HG03064 (cell line): ENCODE measurements around the gene CTDNEP1.

Experiments used
- ATAC-seq: cut with Tn5 transposase; IDR thresholded peaks from one replicate; pipeline ENCODE4 v1.9.1; 2021; ENCODE audit warnings: low read depth; ENCODE audit not compliant: unreplicated experiment

The CTDNEP1 gene

DNA sequence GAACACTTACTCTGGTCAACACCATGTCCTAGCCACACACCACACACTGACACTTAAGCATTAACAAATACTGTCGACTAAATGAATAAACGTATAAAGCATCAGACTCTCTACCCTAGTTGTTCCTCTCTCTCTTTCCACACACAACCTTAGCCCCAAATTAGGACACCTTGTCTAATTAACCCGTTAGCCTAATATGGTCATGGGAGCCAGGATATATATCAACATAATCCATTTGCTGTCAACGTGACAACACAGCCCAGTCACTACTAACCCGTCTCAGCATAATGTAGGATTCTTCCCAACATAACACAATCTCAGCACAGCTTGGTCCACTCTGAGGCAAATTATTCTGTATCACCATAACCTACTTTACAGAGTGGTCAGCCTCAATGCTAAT is 19.4 kb downstream of the CTDNEP1 start:
- ATAC-seq = no peak

DNA sequence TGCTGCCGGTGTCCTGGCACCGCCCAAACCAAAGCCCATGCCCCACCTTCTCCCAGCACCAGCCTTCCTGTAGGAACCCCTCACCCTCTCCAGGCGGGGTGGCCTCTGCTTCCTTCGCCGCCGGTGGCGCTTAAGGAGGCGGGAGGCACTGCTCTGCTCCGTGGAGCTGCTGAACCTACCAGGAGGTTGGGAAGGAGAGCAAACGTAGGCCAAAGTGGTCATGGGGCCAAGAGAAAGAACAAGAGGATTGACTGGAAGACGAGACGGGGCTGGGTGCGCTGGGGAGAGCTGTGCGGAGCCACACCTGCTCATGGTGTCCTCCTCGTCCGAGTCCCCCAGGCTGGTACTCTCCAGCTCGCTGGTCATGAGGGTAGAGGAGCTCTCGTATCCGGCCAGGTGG is 22.0 kb downstream of the CTDNEP1 start:
- ATAC-seq = no peak

DNA sequence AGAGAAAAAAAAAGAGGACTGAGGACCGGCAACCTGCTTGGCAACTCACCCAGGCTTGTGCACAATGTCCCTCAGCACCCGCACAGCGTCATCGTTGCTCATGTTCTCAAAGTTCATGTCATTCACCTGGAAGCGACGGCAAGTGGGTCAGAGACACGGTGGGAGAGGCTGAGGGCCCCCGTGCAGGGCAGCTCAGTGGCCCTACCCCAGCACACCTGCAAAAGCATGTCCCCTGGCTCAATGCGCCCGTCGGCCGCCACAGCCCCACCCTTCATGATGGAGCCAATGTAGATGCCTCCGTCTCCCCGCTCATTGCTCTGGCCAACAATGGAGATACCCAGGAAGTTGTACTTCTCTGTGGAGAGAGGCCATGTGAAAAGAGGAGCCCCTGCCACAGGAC is 22.6 kb downstream of the CTDNEP1 start:
- no peak for ATAC-seq

DNA sequence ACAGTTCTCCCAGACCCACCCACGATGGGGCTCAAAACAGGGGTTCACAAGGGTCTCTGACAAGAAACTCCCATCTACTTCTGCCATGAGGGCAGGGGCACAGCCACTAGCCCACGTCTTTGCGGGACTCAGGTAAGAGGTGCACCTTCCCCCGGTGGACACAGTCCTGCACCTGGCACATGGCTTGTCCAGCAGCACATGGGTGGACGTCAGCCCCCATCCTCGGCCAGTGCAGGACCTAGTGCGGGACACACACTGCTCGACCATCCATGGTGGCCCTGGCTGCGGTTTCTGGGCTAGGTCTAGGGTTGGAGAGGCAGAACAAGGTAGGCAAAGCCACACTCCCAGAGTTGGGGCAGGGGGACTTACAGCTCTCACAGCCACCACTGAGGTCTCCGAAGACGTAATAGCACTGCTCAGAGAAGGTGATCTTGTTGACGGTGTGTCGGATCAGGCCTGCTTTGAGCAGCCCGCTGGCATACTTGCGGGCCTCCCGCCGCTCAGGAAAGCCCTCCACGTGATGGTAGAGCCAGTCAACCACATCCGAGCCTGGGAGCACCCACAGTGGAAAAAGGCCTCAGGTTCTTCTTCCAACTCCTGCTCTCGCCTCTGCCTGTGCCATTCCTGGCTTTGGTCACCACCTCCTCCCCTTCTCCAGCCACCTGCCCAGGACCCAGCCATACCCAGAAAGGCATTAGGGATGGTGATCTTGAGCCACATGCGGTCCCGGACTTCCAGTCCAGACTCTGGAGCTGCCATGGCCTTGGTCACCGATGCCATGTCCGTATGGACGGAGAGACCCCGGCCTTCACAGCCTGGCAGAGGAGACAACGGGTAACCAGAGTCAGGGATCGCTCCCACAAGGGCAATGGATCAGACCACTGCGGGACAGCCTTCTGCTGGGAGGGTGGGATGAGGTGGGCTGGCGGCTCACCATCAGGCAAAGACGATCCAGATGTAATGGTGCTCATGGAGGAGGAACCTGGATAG is 24.5 kb downstream of the CTDNEP1 start:
- no peak for ATAC-seq

DNA sequence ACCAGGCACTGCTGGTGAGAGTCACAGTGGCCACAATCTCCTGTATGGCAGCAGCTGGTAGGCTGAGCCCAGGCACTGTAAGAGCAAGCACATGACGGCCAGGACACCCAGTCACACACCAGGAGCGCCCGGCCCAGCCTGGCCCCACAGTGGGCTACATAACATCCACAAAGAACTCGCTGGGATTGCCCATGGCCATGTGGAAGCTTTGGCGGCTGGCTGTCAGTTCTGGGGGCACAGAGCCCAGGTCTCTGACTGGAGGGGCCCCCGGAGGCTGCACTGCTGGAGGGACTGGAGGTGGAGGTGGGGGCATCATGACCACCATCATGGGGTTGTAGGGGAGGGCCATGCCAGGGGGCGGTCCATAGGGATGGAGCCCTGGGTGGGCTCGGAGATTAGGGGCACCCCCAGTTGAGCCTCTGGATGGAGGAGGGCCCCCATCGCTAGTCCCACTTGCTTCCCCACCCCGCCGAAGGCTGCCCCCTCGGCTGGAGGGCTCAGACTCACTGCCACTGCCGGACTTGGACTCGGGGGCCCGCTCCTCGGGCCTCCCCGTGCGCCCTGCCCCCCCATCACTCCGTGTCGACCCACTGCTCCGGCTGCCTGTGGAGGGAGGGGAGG is 25.7 kb downstream of the CTDNEP1 start:
- ATAC-seq = no peak

DNA sequence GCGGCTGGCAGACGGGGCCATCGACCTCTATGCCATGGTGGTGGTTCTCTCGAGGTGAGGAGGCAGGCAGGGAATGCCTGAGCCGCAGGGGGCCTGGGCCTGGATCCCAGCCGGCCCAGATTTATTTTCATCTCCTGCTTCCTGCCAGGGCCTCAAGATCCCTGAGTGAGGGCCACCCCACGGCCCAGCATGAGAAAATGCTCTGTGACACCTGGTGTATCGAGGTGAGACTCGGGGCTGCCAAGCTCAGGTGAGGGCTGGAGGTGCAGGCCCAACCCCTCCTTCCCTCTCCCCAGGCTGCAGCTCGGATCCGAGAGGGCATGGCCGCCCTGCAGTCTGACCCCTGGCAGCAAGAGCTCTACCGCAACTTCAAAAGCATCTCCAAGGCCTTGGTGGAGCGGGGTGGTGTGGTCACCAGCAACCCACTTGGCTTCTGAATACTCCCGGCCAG is 26.8 kb downstream of the CTDNEP1 start:
- no peak for ATAC-seq

DNA sequence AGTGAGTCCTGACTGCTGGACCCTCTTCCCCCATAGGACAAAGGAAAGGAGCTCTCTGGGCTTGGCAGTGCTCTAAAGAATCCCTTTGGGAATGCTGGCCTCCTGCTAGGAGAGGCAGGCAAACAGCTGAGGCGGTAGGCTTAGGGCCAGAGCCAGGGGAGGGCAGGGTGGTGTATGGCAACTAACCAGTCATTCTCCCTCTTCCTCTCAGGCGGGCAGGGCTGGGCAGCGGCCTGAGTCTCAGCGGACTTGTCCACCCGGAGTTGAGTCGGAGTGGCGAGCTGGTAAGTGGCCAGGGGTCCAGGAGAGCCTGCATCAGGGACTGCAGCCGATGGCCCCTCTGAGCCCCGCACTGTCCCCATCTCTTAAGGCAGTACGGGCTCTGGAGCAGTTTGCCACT is 27.4 kb downstream of the CTDNEP1 start:
- ATAC-seq = no peak

DNA sequence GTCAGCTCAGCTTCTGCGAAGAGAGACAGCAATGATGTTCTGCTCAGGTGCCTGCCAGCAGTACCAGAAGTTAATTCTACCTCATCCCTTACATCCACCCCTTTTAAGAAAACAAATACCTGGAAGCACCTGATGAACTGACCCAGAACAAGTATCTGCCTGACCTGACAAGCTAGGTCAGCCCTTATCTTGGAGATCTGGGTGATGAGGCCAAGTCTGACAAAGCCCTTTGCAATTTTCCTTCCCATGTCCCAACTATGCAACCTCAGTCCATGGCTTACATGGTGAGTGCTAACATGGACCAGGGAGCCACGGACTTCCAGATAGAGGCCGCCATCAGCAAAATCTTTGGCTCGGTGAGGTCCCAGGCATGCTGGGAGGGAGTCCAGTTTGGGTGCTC is 28.2 kb downstream of the CTDNEP1 start:
- no peak for ATAC-seq

DNA sequence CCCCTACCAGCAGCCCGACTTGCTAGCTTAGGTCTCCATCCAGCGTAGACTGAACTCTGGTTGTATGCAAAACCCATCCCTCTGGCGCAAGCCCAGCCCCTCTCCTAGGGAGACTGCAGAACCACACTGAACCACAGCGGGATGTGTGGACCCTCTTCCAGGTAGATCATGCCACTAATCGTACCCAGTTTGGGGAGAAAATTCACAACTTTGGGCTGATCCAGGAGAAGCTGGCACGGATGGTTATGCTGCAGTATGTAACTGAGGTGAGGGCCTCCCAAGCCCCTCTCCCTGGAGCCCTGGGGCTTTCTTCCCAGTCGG is 28.6 kb downstream of the CTDNEP1 start:
- no peak for ATAC-seq

DNA sequence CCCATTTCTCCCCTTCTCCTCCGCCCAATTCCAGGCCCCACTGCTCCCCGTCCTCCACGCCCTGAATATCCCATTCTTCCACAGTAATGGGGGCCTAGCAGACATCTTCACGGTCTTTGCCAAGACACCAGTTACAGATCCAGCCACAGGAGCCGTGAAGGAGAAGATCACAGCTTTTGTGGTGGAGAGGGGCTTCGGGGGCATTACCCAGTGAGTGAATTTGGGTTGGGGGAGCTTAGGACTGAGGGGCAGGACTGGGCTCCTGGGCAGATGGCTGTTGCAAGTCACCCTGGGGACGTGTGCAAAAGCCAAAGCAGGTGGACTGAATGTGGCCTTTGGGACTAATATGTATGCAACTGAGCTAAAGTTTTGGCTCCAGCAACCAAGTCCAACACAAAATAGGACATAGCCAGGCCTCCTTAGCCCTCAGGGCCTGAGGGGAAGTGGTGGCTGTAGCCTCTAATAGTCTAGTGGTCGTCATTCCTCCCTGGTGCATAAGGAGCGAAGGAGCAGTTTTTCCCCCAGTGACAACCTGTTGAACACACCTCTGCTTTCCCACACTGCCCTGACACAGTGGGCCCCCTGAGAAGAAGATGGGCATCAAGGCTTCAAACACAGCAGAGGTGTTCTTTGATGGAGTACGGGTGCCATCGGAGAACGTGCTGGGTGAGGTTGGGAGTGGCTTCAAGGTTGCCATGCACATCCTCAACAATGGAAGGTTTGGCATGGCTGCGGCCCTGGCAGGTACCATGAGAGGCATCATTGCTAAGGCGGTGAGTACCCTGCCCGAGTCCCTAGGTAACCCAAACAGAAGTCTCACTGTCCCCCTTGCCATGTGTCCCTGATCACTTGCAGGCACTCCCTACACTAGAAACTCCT is 29.2 kb downstream of the CTDNEP1 start:
- ATAC-seq = no peak

DNA sequence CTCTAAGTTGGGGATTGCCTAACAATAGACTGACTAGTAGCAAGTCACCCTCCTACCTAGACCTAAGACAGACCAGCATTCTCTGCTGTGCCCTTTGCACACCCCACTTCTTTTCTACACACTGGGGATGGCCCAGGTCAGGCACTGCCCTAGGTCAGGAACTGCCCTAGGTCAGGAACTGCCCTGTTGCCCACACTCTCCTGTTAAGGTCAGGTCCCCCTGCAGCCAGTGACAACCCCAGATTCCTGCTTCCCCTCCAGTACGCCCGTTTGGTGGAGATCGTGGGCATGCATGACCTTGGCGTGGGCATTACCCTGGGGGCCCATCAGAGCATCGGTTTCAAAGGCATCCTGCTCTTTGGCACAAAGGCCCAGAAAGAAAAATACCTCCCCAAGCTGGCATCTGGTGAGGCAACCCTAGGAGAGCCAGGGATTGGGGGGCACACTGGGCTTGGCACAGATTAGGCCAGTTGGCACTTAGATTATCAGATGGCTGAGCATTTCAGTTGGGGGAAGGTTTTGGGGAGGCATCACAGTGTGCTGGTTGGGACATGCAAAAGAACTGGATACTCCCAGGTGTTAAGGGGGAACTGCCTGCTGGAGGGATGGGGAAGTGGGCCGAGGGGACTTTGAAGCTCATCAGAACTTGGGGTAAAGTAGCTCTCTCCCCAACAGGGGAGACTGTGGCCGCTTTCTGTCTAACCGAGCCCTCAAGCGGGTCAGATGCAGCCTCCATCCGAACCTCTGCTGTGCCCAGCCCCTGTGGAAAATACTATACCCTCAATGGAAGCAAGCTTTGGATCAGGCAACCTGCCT is 30.0 kb downstream of the CTDNEP1 start:
- no peak for ATAC-seq

DNA sequence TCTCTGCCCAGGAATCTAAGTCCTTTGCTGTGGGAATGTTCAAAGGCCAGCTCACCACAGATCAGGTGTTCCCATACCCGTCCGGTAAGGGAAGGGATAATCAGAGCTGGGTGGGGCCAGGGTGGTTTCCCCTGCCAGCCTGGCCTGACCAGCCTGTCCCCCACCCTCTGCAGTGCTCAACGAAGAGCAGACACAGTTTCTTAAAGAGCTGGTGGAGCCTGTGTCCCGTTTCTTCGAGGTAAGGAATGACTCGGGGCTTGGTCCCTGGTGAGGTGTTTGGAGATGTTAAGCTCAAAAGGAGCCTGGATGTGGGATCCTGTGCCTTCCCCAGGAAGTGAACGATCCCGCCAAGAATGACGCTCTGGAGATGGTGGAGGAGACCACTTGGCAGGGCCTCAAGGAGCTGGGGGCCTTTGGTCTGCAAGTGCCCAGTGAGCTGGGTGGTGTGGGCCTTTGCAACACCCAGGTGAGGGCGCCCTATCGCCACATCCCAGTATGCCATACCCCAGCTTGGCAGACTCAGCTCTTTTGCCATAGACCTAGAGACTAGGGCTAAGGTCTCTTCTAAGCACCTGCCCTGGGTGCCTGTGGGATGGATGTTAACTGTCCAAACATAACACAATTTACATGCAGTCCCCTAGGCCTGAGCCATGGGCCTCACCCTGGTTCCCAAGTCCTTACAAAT is 30.8 kb downstream of the CTDNEP1 start:
- no peak for ATAC-seq

DNA sequence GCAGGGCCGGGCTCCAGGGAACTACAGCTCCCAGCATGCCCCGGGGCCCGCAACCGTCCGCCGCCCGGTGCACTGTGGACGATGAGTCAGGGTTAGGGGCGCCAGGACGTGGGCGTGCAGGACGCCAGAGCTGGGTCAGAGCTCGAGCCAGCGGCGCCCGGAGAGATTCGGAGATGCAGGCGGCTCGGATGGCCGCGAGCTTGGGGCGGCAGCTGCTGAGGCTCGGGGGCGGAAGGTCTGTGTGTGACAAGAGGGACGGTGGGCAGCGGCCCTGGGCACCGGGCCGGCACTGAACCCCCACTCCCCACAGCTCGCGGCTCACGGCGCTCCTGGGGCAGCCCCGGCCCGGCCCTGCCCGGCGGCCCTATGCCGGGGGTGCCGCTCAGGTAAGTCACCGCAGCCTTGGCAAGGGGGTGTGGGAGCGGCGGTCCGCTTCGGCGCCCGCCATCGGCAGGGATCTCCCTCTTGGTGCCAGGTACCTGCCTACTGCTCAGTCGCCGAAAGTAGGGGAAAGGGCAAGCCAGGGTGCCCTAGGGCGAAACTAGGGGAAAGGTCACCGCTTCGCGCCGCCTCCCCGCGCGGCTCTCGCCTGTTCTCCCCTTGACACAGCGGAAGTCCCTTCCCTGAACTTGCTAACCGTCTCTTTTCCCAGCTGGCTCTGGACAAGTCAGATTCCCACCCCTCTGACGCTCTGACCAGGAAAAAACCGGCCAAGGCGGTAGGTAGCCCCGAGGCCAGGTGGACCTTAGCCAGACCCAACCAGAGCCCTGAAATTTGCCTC is 31.5 kb downstream of the CTDNEP1 start, which contains the start of the genes ACADVL and DLG4:
TSS of gene ACADVL (plus strand) at position 127 of the 781 bp plus-strand sequence. CDS start at position 174, 47 bp downstream.
TSS of gene DLG4 (minus strand) at position 25 of the 781 bp plus-strand sequence.
- no peak for ATAC-seq

DNA sequence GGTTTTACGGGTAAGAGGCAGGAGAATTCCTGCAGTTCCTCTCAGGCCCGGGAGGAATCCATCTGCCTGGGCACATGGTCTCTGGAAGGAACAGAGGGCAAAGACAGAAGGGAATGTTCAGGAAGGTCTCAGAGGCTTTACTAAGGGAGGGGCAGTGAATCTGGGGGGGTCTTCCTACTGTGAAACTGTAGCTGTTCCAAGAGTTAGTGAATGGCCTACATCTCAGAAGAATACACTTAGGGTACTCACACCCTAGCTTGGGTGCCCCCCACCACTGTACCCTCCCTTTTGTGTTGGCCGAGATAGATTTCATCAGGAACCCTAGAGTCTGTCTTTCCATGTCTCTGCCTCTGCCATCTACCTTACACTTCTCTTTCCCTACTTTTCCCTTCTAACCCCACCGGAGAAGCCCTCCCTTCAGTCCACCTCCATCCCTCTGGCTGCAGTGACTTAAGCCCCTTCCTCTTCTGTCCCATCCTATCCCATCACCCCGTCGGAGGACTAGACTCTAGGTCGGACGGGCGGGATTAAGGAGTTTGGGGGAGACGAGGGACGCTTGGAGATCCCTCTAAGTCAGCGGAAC is 32.2 kb downstream of the CTDNEP1 start:
- ATAC-seq = no peak

DNA sequence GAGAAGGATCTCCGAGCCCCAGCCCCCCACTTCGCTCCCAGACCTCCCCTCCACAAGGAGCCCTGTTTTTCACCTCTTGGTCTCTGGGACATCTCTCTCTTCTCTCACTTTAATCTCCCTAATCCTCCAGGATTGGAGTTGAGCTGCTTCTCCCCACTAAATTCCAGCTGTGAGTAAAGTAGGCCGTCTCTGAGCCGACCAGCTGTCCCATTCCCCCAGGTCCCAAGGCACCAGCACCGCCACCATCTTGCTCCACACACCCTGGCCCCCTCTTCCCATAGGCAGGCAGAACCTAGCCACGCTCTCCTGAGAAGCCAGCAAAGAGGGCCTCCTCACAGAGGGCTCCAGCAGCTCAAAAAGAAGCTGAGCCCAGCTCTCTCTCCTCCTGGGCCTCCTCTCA is 32.8 kb downstream of the CTDNEP1 start:
- no peak for ATAC-seq

DNA sequence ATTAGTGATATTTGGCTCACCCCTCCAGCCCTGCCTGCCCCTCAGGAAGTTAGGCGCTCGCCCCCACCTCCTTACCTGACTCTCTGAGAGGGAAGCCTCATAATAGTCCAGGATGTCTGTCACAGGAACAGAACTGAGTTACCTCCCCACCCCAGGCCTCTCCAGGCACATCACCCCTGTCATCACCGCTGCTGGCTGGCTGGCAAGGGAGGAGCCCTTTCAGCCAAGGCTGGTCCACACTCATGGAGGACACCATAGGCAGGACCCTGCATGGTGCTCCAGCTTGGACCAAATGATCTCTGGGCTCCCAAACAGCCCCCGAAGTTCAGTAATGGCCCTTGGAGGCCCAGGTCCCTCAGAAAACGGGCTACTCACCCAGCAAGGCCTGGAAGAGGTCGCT is 33.4 kb downstream of the CTDNEP1 start:
- ATAC-seq = no peak

DNA sequence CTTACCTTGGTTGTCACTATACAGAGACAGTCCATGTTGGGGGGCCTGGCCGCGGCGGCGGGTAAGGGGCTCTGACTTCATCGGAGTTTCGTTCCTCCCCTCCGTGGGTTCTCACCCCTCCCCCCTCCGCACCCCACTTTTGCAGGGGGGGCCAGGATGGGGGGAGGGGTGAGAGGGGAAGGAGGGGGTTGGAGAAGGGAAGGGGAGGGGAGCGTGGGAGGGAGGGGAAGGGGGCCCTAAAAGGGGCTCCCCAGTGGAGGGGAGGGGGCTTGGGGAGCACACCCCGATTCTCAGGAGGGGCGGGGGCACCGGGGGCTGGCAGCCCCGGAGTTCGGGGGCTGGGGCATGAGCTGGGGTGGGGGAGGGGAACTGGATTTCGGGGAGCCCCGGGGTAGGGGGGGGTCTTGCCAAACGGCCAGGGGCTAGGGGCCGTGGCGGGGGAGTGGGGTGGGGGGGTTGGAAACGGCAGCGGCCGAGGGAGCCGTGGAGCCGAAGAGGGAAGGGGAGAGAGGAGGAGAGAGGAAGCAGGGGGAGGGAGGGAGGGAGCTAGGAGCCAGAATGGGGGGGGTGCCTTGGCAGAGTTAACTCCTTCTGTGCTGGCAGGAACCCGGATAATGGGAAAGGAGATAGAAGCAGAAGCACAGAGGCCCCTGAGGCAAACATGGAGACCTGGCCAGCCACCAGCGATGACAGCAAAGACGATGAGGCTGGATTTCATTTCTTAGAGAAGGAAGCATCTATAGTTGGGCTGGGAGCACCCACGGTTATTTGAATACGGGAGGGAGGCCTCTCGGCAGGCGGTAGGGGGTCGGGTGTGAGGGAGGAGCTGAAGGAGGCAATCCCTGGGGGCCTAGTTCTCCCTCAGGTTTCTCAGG is 34.2 kb downstream of the CTDNEP1 start:
- ATAC-seq = no peak
